Measurements from ENCODE around the gene POLR2I. TPM values are rescaled to one million over a fixed set of nuclear protein-coding genes. Genes with fewer than 3 reads are reported as not detected.

POLR2I gene
- total and polyA plus RNA-seq, 4 donors = 11.4 to 110 (median 61.1) TPM

- TF ChIP-seq YY1 (IDR thresholded peaks at IDR 0.05) (no peak), RXRA (IDR thresholded peaks at IDR 0.05) (no peak), FOXA1 (IDR thresholded peaks at IDR 0.05) (no peak), EGR1 (IDR thresholded peaks at IDR 0.05; ENCODE audit: low read depth in 2 of 2) (no peak)
Measured at GRCh38 chr19:36142496-36142895, 27.8 kb upstream of the POLR2I start (continued).

GRCh38 chr19:36142046-36142445 lies 27.4 kb upstream of the POLR2I start:
- Histone ChIP-seq H3K27ac (ENCODE audit: low read depth in 1 of 2, low read length in 2 of 2) (no peak overlapping the region), H3K4me3 (ENCODE audit: low read depth in 1 of 3, low read length in 3 of 3) (no peak overlapping the region), H3K36me3 (ENCODE audit: control insufficient read depth in 4 of 4, insufficient read depth in 3 of 4, low read depth in 1 of 4, low read length in 3 of 4) (peaks cover 16 to 37% (median 30%) of the 10 kb centered on the region in 4 donors), H3K27me3 (ENCODE audit: control insufficient read depth in 4 of 4, insufficient read depth in 4 of 4, low read length in 3 of 4) (no peaks in the 10 kb centered on the region), H3K9ac (ENCODE audit: low read depth in 1 of 2, low read length in 2 of 2) (no peak overlapping the region), H3K4me1 (ENCODE audit: control insufficient read depth in 4 of 4, insufficient read depth in 4 of 4, low read length in 3 of 4) (peaks cover 4 to 14% (median 8%) of the 10 kb centered on the region in 4 donors), H3K9me3 (ENCODE audit: control insufficient read depth in 4 of 4, low read length in 3 of 4) (no peaks in the 10 kb centered on the region)
- WGBS = 97% methylated on average over 14 of the region's 14 CpGs
- TF ChIP-seq NR2F2 (IDR thresholded peaks at IDR 0.05) = no peak
- TF ChIP-seq ATF3 (IDR thresholded peaks at IDR 0.05) = no peak
- no peak for TF ChIP-seq GABPA (IDR thresholded peaks at IDR 0.05 in 1 of 2, conservative IDR thresholded peaks at IDR 0.05 in 1 of 2)
- TF ChIP-seq RAD21 (IDR thresholded peaks at IDR 0.05) = no peak
- TF ChIP-seq YY1 (IDR thresholded peaks at IDR 0.05) = no peak
- TF ChIP-seq JUND (IDR thresholded peaks at IDR 0.05) = no peak
- no peak for DNase-seq (ENCODE audit: low spot score)

- peaks cover 13 to 29% (median 22%) of the 10 kb centered on the region in 4 donors for H3K36me3 ChIP-seq (ENCODE audit: control insufficient read depth in 4 of 4, insufficient read depth in 3 of 4, low read depth in 1 of 4, low read length in 3 of 4)
- H3K27me3 ChIP-seq (ENCODE audit: control insufficient read depth in 4 of 4, insufficient read depth in 4 of 4, low read length in 3 of 4) = no peaks in the 10 kb centered on the region
- TF ChIP-seq YY1 (IDR thresholded peaks at IDR 0.05) (peak; percentile 88), SP1 (IDR thresholded peaks at IDR 0.05) (peak; percentile 14), FOXA2 (IDR thresholded peaks at IDR 0.05) (no peak)
- H3K4me3 ChIP-seq (ENCODE audit: low read depth in 1 of 3, low read length in 3 of 3) = peak overlapping the region in 2 of 3 donors; percentile 93 to 98
- no peak overlapping the region for H3K9ac ChIP-seq (ENCODE audit: low read depth in 1 of 2, low read length in 2 of 2)
- H3K9me3 ChIP-seq (ENCODE audit: control insufficient read depth in 4 of 4, low read length in 3 of 4) = no peaks in the 10 kb centered on the region
- peak; percentile 93 for DNase-seq (ENCODE audit: low spot score)
- 24% methylated on average over 42 of the region's 42 CpGs for WGBS
- H3K27ac ChIP-seq (ENCODE audit: low read depth in 1 of 2, low read length in 2 of 2) = peak overlapping the region; percentile 98 to 99
- peaks cover 4 to 14% (median 8%) of the 10 kb centered on the region in 4 donors for H3K4me1 ChIP-seq (ENCODE audit: control insufficient read depth in 4 of 4, insufficient read depth in 4 of 4, low read length in 3 of 4)
Measured at GRCh38 chr19:36141039-36141927, 26.6 kb upstream of the POLR2I start.

GRCh38 chr19:36140304-36141038 lies 25.8 kb upstream of the POLR2I start:
- DNase-seq (ENCODE audit: low spot score) = peak; percentile 64
- peak overlapping the region; percentile 92 to 98 (median 93) for H3K4me3 ChIP-seq (ENCODE audit: low read depth in 1 of 3, low read length in 3 of 3)
- H3K9me3 ChIP-seq (ENCODE audit: control insufficient read depth in 4 of 4, low read length in 3 of 4) = no peaks in the 10 kb centered on the region
- H3K27me3 ChIP-seq (ENCODE audit: control insufficient read depth in 4 of 4, insufficient read depth in 4 of 4, low read length in 3 of 4) = no peaks in the 10 kb centered on the region
- H3K36me3 ChIP-seq (ENCODE audit: control insufficient read depth in 4 of 4, insufficient read depth in 3 of 4, low read depth in 1 of 4, low read length in 3 of 4) = peaks cover 6 to 21% (median 14%) of the 10 kb centered on the region in 4 donors
- H3K9ac ChIP-seq (ENCODE audit: low read depth in 1 of 2, low read length in 2 of 2) = peak overlapping the region; percentile 98 to 100
- H3K4me1 ChIP-seq (ENCODE audit: control insufficient read depth in 4 of 4, insufficient read depth in 4 of 4, low read length in 3 of 4) = peaks cover 4 to 14% (median 8%) of the 10 kb centered on the region in 4 donors
- TF ChIP-seq CTCF (IDR thresholded peaks at IDR 0.05; ENCODE audit: low read depth, low read length, missing input control) (peak; percentile 2), JUND (IDR thresholded peaks at IDR 0.05) (no peak), RAD21 (IDR thresholded peaks at IDR 0.05) (no peak), HNF4A (conservative IDR thresholded peaks at IDR 0.05) (no peak), FOXA1 (IDR thresholded peaks at IDR 0.05) (no peak), RXRA (IDR thresholded peaks at IDR 0.05) (peak in 1 of 2 donors; percentile 10)
- peak overlapping the region; percentile 98 to 99 for H3K27ac ChIP-seq (ENCODE audit: low read depth in 1 of 2, low read length in 2 of 2)
- under 1% methylated on average over 31 of the region's 31 CpGs for WGBS
